HepG2 (cell line): ENCODE data around the gene SP3. TPM values are rescaled to one million over a fixed set of nuclear protein-coding genes. Genes with fewer than 3 reads are reported as not detected.

Experiments used
- ATAC-seq: fragments of 200-7000 bp; cut with Tn5 transposase; 3 replicates; pipeline ENCODE4 v1.9.1; 2020; ENCODE audit warnings: mild to moderate bottlenecking, moderate library complexity
- BruUV-seq: library from RNA; stranded (reverse); fragments of 400-500 nt; replicated peaks from 2 replicates; lab custom pipeline; 2021; lab: Mats Ljungman, UMichigan
- CTCF ChIA-PET: fragments of 300-600 bp; formaldehyde crosslinking; extraction: SDS; loops from one replicate; lab custom pipeline; 2021; ENCODE audit warnings: low total read pairs, inconsistent platforms, low intra/inter-chr PET ratio; lab: Yijun Ruan, JAX
- POLR2A ChIA-PET: fragments of 350-600 bp; sonication (Branson Sonifier 250); formaldehyde crosslinking; loops from one replicate; lab custom pipeline; 2020; ENCODE audit warnings: antibody characterized with exemption, inconsistent platforms; lab: Yijun Ruan, JAX
- DNase-seq: peaks from one replicate; pipeline ENCODE4 v3.0.0-alpha.2; 2015; ENCODE audit warnings: low spot score
- FAIRE-seq: peaks from 3 replicates; lab custom pipeline; 2011; peaks lifted over from hg19 to GRCh38; lab: Jason Lieb, UNC
- H2AFZ ChIP-seq: one replicate; pipeline ENCODE4 v1.6.1; 2011; ENCODE audit warnings: low read length, inconsistent platforms
- H3K27ac ChIP-seq: fragments of 300-600 bp; 3 replicates; pipeline ENCODE4 v1.8.0; 2011; ENCODE audit warnings: mixed run types, mild to moderate bottlenecking, mixed read lengths, low read length, inconsistent platforms; ENCODE audit not compliant: insufficient read depth; ENCODE audit errors: extremely low read length
- H3K27me3 ChIP-seq, 2 experiments: fragments of 200-600 bp in 1 of 2; 2 replicates in 1 of 2; 3 replicates in 1 of 2; pipeline versions ENCODE4 v1.6.0 to v1.8.0; 2011; ENCODE audit warnings: low read length in 2 of 2, mild to moderate bottlenecking in 2 of 2, moderate library complexity in 2 of 2, inconsistent platforms in 1 of 2; ENCODE audit not compliant: insufficient read depth in 2 of 2, control insufficient read depth in 1 of 2
- H3K36me3 ChIP-seq, 2 experiments: fragments of 200-600 bp in 1 of 2; replicated peaks in 1 of 2; 2 replicates in 1 of 2; 3 replicates in 1 of 2; pipeline versions ENCODE4 v1.5.1 to v1.8.0; 2011; ENCODE audit warnings: low read length in 2 of 2, inconsistent platforms in 1 of 2; ENCODE audit not compliant: insufficient read depth in 2 of 2, control insufficient read depth in 1 of 2
- H3K4me1 ChIP-seq: 2 replicates; pipeline ENCODE4 v1.5.1; 2012; ENCODE audit warnings: low read length, inconsistent platforms; ENCODE audit not compliant: insufficient read depth
- H3K4me2 ChIP-seq: 2 replicates; pipeline ENCODE4 v1.6.0; 2011; ENCODE audit warnings: low read depth, low read length, inconsistent platforms
- H3K4me3 ChIP-seq, 3 experiments: fragments of 200-600 bp in 1 of 3; sonication (generic), shearing (Covaris generic) in 1 of 3; replicated peaks in 1 of 3; 2 replicates each; pipeline ENCODE4 v1.5.1; 2011 to 2016; ENCODE audit warnings: low read length in 3 of 3, inconsistent platforms in 2 of 3, low read depth in 2 of 3, mild to moderate bottlenecking in 2 of 3, control low read depth in 1 of 3, mixed read lengths in 1 of 3; ENCODE audit not compliant: insufficient read depth in 1 of 3
- H3K79me2 ChIP-seq: one replicate; pipeline ENCODE4 v1.6.1; 2011; ENCODE audit warnings: low read length, inconsistent platforms; ENCODE audit not compliant: insufficient read depth
- H3K9ac ChIP-seq: 2 replicates; pipeline ENCODE4 v1.6.0; 2011; ENCODE audit warnings: mild to moderate bottlenecking, low read depth, low read length, inconsistent platforms; ENCODE audit not compliant: insufficient read depth
- H3K9me3 ChIP-seq: 2 replicates; pipeline ENCODE4 v1.5.1; 2012; ENCODE audit warnings: mild to moderate bottlenecking, low read length
- H4K20me1 ChIP-seq: 2 replicates; pipeline ENCODE4 v1.6.0; 2011; ENCODE audit warnings: inconsistent platforms, mild to moderate bottlenecking, low read length, moderate library complexity; ENCODE audit not compliant: insufficient read depth
- HCFC1 ChIP-seq: fragments of 150-350 bp; IDR thresholded peaks from 2 replicates; pipeline ENCODE4 v1.6.1; 2014; ENCODE audit warnings: low read depth, low read length
- SRF ChIP-seq: IDR thresholded peaks from 2 replicates; pipeline ENCODE4 v1.6.1; 2011; ENCODE audit warnings: mild to moderate bottlenecking, low read depth, low read length, moderate library complexity
- TAF1 ChIP-seq: sonication (generic); formaldehyde crosslinking; IDR thresholded peaks from 2 replicates; pipeline ENCODE4 v1.4.0; 2020; ENCODE audit warnings: missing genetic modification reagents
- ZNF589 ChIP-seq: sonication (generic); formaldehyde crosslinking; conservative IDR thresholded peaks from 2 replicates; pipeline ENCODE4 v1.8.0; 2022; ENCODE audit warnings: mild to moderate bottlenecking, moderate library complexity, missing genetic modification reagents
- ZNF772 ChIP-seq: sonication (generic); formaldehyde crosslinking; IDR thresholded peaks from 2 replicates; pipeline ENCODE4 v1.5.0; 2020; ENCODE audit warnings: mild to moderate bottlenecking, missing genetic modification reagents
- WGBS: methylation state at CpG from one replicate; pipeline ENCODE4 v1.1.6; 2017; ENCODE audit warnings: low lambda C conversion rate; 5-methylcytosine and 5-hydroxymethylcytosine counted together
- in situ Hi-C: cut with HindIII; loops from 2 replicates; pipeline ENCODE4 v1.10.0; 2017; ENCODE audit warnings: low pct_unique_long_range_greater_than_20kb; ENCODE audit not compliant: extremely low pct_ligation_motif_present
- intact Hi-C: fragments of 100-400 bp; cut with micrococcal nuclease; formaldehyde crosslinking; loops from one replicate; pipeline ENCODE4 v1.10.0; 2022; ENCODE audit not compliant: unreplicated experiment
- polyA plus RNA-seq, 8 experiments: library from polyadenylated mRNA; depleted of rRNA in 3 of 8; stranded (reverse) in 7 of 8; unstranded in 1 of 8; fragments of >200 nt; fragmentation: Illumina TruSeq in 4 of 8; extraction: Trizol in 4 of 8; gene quantifications; 2 replicates each; pipeline versions ENCODE4 v1.2.1 to v1.2.3, GENCODE V29; 2011 to 2016; ENCODE audit warnings: low read depth in 4 of 8, missing spikeins in 1 of 8, mixed read lengths in 1 of 8; ENCODE audit not compliant: insufficient read depth in 1 of 8
- total RNA-seq, 5 experiments: library from RNA; depleted of rRNA; stranded (reverse); fragments of >200 nt; fragmentation: Illumina TruSeq; extraction: Trizol; gene quantifications; 2 replicates each; pipeline ENCODE4 v1.2.3, GENCODE V29; 2016; ENCODE audit warnings: low read depth in 1 of 5
- TF ChIP-seq, protein P1 (sequence below): sonication (generic); formaldehyde crosslinking; IDR thresholded peaks from 2 replicates; pipeline ENCODE4 v1.4.0; 2020; ENCODE audit warnings: missing genetic modification reagents

The SP3 gene
- total and polyA plus RNA-seq, 2 of the 13 experiments (the other 11 are each of a cell fraction or from before 2014, with no cell fraction given) = 57.3 to 132 TPM

DNA sequence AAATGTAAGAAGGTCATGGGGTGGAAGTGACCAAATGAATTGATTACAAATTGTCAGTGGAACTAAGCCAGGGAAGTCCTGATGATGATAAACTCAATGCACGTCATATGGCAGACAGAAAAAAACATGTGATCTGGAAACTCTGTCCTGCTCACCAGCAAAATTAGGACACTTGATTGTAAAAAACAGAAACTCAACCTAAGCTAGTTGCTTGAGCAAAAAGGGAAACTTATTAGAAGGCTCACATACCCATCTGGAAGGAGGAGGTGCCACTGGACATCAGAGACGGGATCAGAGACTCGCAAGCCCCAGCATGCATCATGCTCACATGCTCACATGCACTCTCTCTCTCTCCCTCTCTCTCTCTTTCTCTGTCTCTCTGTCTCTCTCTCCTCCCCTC is 96.8 kb downstream of the SP3 start (continued):
- TF ChIP-seq, protein P1, sequence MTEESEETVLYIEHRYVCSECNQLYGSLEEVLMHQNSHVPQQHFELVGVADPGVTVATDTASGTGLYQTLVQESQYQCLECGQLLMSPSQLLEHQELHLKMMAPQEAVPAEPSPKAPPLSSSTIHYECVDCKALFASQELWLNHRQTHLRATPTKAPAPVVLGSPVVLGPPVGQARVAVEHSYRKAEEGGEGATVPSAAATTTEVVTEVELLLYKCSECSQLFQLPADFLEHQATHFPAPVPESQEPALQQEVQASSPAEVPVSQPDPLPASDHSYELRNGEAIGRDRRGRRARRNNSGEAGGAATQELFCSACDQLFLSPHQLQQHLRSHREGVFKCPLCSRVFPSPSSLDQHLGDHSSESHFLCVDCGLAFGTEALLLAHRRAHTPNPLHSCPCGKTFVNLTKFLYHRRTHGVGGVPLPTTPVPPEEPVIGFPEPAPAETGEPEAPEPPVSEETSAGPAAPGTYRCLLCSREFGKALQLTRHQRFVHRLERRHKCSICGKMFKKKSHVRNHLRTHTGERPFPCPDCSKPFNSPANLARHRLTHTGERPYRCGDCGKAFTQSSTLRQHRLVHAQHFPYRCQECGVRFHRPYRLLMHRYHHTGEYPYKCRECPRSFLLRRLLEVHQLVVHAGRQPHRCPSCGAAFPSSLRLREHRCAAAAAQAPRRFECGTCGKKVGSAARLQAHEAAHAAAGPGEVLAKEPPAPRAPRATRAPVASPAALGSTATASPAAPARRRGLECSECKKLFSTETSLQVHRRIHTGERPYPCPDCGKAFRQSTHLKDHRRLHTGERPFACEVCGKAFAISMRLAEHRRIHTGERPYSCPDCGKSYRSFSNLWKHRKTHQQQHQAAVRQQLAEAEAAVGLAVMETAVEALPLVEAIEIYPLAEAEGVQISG = no peak
- TF ChIP-seq TAF1 = no peak
- TF ChIP-seq ZNF772 = no peak

DNA sequence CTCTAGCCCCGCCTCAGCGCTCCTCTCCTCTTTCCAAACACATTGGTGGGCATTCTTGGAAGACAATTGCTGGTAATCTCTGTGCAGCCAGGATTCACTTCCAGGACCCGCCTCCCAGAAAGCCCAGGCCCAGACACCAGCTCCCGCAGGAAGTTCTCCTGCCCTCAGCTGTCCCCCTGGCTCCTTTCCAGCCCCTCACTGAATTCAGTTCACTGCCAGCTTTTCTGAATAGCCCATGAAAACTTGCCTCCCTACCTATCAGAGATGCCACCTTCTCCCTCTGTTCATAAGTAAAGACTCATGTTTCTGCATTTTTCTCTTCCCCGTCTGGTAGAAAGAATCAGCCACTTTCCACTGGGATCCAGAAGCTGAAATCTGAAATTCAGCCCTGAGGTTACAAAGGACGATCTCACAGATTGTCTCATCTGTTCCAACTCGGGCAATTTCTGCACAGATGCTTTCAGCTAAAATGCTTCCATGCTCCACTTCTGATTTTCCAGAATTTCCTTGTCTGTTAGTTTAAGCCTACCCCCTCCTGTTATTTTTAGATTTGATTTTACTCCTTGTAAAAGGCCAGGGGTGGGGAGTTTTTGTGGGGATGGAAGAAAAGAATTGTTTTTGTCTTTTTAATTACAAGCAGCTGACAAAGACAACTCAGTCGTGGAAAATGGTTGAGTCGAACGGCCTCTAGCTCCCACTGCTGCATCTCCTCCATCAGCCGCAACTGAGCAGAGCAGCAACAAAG is 98.1 kb downstream of the SP3 start:
- Histone ChIP-seq H3K9ac (no peak overlapping the region), H3K4me1 (no peaks in the 10 kb centered on the region), H3K27ac (no peak overlapping the region), H3K4me3 (no peak overlapping the region), H3K9me3 (no peaks in the 10 kb centered on the region), H2AFZ (no peak overlapping the region), H3K27me3 (peaks cover 5 to 51% of the 10 kb centered on the region in 2 experiments; a peak in 4 of 5 replicates), H3K36me3 (no peaks in the 10 kb centered on the region), H4K20me1 (no peaks in the 10 kb centered on the region), H3K79me2 (no peaks in the 10 kb centered on the region), H3K4me2 (no peak overlapping the region)
- POLR2A ChIA-PET = no interaction called here
- intact Hi-C loops (no loop called here), in situ Hi-C loops (no loop called here)
- no peak for ATAC-seq
- no TSS peak for BruUV-seq
- TF ChIP-seq ZNF589 (CRISPR knock-in tag) (no peak), SRF (no peak), HCFC1 (no peak)
- FAIRE-seq = no peak
- WGBS = 26% methylated on average over 11 of the region's 11 CpGs
- CTCF ChIA-PET = no interaction called here
- no peak for DNase-seq
